ENCODE results near the gene TPRG1. TPM values are rescaled to one million over a fixed set of nuclear protein-coding genes. Genes with fewer than 3 reads are reported as not detected.

TPRG1 gene
- total RNA-seq, 1 donor from 2014 or later: 3.3 TPM

DNA sequence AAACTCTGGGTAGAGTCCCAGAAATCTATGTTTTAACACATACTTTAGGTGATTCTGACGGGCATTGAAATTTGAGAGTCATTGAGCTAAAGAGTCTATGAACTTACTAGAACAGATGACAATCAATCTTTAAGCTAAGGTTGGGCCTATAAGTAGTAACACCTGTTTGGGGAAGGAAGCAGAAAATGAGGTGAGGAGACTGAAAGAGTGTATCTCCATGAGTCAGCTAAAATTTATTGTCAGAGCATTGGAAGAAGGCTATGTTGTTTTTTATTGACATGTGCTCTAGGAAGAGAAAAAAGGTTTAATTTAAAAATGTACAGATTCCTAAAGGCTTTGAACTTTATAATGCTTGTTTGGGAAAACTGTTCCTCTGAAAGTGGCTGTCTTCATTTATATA lies 42.9 kb downstream of the TPRG1 start:
- Mint-ChIP-seq H3K27me3 (ENCODE audit: low read depth) (no peaks in the 10 kb centered on the region), H3K4me3 (no peak overlapping the region), H3K9me3 (no peaks in the 10 kb centered on the region), H3K36me3 (no peaks in the 10 kb centered on the region), H3K27ac (no peak overlapping the region), H3K4me1 (peaks cover 12% of the 10 kb centered on the region)
- no peak for DNase-seq (ENCODE audit: low spot score in 2 of 2, unreplicated experiment in 2 of 2)
- TF ChIP-seq, protein P1, sequence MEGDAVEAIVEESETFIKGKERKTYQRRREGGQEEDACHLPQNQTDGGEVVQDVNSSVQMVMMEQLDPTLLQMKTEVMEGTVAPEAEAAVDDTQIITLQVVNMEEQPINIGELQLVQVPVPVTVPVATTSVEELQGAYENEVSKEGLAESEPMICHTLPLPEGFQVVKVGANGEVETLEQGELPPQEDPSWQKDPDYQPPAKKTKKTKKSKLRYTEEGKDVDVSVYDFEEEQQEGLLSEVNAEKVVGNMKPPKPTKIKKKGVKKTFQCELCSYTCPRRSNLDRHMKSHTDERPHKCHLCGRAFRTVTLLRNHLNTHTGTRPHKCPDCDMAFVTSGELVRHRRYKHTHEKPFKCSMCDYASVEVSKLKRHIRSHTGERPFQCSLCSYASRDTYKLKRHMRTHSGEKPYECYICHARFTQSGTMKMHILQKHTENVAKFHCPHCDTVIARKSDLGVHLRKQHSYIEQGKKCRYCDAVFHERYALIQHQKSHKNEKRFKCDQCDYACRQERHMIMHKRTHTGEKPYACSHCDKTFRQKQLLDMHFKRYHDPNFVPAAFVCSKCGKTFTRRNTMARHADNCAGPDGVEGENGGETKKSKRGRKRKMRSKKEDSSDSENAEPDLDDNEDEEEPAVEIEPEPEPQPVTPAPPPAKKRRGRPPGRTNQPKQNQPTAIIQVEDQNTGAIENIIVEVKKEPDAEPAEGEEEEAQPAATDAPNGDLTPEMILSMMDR (IDR thresholded peaks at IDR 0.05; ENCODE audit: unreplicated experiment): no peak

DNA sequence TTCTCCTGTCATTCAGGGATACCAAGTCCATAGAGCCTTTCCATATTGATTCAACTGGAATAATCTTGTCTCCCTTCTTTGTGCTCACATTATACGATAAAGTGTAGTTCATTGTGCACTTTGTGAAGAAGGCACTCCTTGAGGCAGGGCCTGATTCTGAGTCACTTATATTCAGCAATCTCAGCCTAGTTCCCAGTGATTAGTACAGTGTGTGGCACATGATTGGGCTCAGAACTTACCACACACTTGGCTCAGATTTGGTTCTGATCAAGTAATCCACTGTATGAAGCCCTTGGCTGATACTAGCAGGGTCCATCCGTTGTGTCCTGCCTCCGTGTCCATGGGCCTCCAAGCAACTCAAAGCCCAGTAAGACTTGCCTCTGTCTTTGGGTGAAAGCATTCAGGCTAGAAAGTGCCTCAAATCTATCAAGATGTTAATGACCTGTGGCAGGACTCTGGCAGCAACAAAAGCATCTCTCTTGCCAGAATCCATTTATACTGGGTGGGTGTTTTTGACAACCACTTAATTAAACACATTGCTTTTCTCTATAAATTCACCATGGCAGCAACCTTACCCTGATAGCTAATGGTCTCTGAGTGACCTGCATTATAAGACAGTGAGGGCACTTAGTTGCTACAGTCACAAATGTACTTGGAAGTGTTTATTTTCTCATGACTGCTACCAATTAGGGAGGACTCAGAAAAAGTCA lies 51.3 kb downstream of the TPRG1 start:
- no peak overlapping the region for H3K27ac Mint-ChIP-seq
- H3K27me3 Mint-ChIP-seq (ENCODE audit: low read depth): no peaks in the 10 kb centered on the region
- peaks cover 5% of the 10 kb centered on the region for H3K9me3 Mint-ChIP-seq
- H3K36me3 Mint-ChIP-seq: no peaks in the 10 kb centered on the region
- no peak overlapping the region for H3K4me3 Mint-ChIP-seq
- H3K4me1 Mint-ChIP-seq: peaks cover 13% of the 10 kb centered on the region
- DNase-seq (ENCODE audit: low spot score in 2 of 2, unreplicated experiment in 2 of 2): no peak
- TF ChIP-seq, protein P1 (IDR thresholded peaks at IDR 0.05; ENCODE audit: unreplicated experiment): no peak

DNA sequence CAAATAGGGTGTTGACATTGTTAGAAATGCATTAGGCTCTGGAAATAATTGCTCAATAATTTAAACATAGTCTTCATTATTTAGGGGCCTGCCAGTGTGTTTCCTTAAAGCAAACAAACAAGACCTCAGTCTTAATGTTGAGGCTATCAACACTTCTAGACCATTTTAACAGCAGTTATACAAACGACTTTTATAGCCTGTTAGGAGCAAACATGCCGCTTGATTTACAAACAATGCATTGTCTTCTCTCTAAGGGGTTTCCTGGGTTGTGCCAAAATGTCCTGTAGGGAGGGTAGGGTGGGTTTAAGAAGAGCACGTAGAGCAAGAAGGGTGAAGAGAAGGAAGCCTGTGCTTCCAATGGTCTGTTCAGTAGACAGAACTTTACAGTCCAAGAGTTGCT lies 53.7 kb downstream of the TPRG1 start:
- peaks cover 7% of the 10 kb centered on the region for H3K4me1 Mint-ChIP-seq
- no peak for DNase-seq (ENCODE audit: low spot score in 2 of 2, unreplicated experiment in 2 of 2)

DNA sequence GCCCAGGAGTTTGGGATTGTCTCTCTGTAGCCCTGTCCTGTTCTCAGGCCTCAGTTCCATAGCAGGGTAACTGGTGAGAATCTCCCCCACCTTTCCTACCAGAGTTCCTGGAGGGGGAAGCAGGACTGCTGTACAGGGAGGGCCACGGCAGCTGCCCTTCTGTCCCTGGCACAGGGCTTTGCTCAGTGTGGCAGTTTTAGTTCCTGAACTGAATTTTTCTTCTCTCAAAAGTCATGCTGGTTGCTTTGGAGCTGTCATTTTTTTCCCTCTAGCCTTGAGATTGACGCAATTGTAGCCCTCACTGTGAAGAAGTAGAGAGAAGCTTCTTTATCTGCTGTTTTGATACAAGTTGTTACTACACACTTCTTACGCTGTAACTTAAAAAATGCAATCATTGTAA lies 55.5 kb downstream of the TPRG1 start:
- H3K4me1 Mint-ChIP-seq: peaks cover 7% of the 10 kb centered on the region
- H3K27me3 Mint-ChIP-seq (ENCODE audit: low read depth): no peaks in the 10 kb centered on the region
- DNase-seq (ENCODE audit: low spot score in 2 of 2, unreplicated experiment in 2 of 2): no peak
- no peak overlapping the region for H3K27ac Mint-ChIP-seq
- no peaks in the 10 kb centered on the region for H3K9me3 Mint-ChIP-seq
- H3K4me3 Mint-ChIP-seq: no peak overlapping the region
- no peaks in the 10 kb centered on the region for H3K36me3 Mint-ChIP-seq
- TF ChIP-seq, protein P1 (IDR thresholded peaks at IDR 0.05; ENCODE audit: unreplicated experiment): no peak

More for the DNA sequence above, 53.7 kb downstream of the TPRG1 start:
- Mint-ChIP-seq H3K9me3 (peaks cover 5% of the 10 kb centered on the region), H3K36me3 (no peaks in the 10 kb centered on the region), H3K4me3 (no peak overlapping the region), H3K27ac (no peak overlapping the region), H3K27me3 (ENCODE audit: low read depth) (no peaks in the 10 kb centered on the region)
- TF ChIP-seq, protein P1 (IDR thresholded peaks at IDR 0.05; ENCODE audit: unreplicated experiment): no peak

DNA sequence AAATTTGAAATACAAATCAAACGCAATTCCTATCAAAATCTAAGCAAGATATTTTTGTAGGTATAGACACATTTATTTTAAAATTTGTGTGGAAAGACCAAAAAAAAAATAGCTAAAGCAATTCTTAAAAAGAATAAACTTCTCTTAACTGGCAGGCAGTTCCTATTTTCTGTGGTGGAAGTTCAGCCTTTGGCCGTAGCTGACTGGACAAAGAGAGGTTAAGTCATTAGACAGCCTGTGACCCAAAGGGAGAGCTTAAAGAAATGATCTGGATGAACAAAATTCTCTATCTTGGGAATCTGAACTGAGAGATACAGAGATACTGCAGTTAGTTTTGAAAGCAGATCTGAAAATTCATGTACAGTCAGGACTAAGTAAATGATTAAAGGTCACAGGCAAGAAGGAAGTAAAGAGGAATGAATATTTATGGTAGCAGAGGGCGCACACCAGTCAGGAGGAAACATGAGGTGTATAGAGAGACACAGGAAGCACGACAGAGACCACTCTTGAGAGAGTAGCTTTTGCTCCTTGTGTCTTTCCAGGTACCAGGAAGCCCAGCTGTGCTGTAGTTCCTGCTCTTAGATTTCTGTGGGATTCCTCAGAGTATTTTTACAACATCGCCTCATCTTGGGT lies 57.5 kb downstream of the TPRG1 start:
- Mint-ChIP-seq H3K4me3 (no peak overlapping the region), H3K9me3 (no peaks in the 10 kb centered on the region), H3K36me3 (no peaks in the 10 kb centered on the region), H3K27ac (no peak overlapping the region), H3K27me3 (ENCODE audit: low read depth) (no peaks in the 10 kb centered on the region), H3K4me1 (peaks cover 3% of the 10 kb centered on the region)
- TF ChIP-seq, protein P1 (IDR thresholded peaks at IDR 0.05; ENCODE audit: unreplicated experiment): no peak
- no peak for DNase-seq (ENCODE audit: low spot score in 2 of 2, unreplicated experiment in 2 of 2)
